Mucosa of rectum (tissue), 2 donors: ENCODE measurements around the gene ANKHD1.

ENCODE experiments used
- H3K27ac ChIP-seq, 2 donors: one replicate each; pipeline ENCODE4 v1.7.0; 2013; ENCODE audit warnings: inconsistent platforms in 2 of 2, low read depth in 2 of 2, low read length in 2 of 2
- H3K27me3 ChIP-seq, 2 donors: one replicate each; pipeline ENCODE4 v1.7.0; 2013; ENCODE audit warnings: low read length in 2 of 2; ENCODE audit not compliant: control insufficient read depth in 2 of 2, insufficient read depth in 2 of 2
- H3K36me3 ChIP-seq, 2 donors: one replicate each; pipeline ENCODE4 v1.7.0; 2013; ENCODE audit warnings: low read length in 2 of 2; ENCODE audit not compliant: control insufficient read depth in 2 of 2, insufficient read depth in 2 of 2
- H3K4me1 ChIP-seq, 2 donors: one replicate each; pipeline ENCODE4 v1.7.0; 2013; ENCODE audit warnings: low read length in 2 of 2, mild to moderate bottlenecking in 1 of 2; ENCODE audit not compliant: control insufficient read depth in 2 of 2, insufficient read depth in 2 of 2
- H3K4me3 ChIP-seq, 2 donors: one replicate each; pipeline ENCODE4 v1.7.0; 2013; ENCODE audit warnings: low read length in 2 of 2
- H3K9ac ChIP-seq, 2 donors: one replicate each; pipeline ENCODE4 v1.7.0; 2013; ENCODE audit warnings: low read length in 2 of 2, low read depth in 1 of 2, mild to moderate bottlenecking in 1 of 2
- H3K9me3 ChIP-seq, 2 donors: one replicate each; pipeline ENCODE4 v1.7.0; 2013; ENCODE audit warnings: low read length in 2 of 2; ENCODE audit not compliant: control insufficient read depth in 2 of 2
- donor health status: healthy.
- donor health status: Normal muscosa, but diverticular disease.

Gene ANKHD1

DNA sequence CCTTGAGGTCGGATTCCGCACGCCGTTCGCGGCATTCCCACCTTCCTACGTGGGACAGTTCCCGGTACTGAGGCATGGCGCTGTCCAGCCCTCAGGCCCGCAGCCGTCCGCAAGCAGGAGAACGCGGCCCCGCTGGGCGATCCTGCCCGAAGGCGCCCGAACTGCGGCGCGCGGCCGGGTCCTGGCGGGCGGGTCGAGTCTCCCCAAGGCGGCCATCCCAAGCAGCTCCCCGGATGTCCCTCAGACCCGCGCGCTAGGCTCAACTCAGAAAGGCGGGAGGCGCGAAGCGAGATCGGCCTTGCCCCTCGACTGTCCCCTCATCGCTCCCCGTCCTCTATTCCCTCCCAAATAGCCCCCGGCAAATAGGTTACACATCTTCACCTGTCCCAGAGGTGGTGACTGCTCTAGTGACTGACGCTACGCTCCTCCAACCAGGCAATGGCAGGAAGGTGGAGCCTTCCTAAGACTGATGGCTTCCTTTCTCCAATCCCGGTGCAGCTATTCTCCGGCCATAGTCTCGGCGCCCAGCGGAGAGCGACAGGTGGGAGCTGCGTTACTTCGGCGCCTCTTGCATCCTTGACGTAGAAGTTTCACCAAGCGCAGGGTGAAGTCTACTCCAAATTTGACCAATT, 787 bp upstream of the ANKHD1 start:
- peak overlapping the region; percentile 94 to 99 for H3K4me3 ChIP-seq
- peak overlapping the region; percentile 93 to 94 for H3K27ac ChIP-seq
- H3K27me3 ChIP-seq = no peaks in the 10 kb centered on the region
- peak overlapping the region; percentile 92 to 95 for H3K9ac ChIP-seq
- no peaks in the 10 kb centered on the region for H3K36me3 ChIP-seq
- peaks cover 18 to 25% of the 10 kb centered on the region in 2 donors for H3K4me1 ChIP-seq
- H3K9me3 ChIP-seq = no peaks in the 10 kb centered on the region

DNA sequence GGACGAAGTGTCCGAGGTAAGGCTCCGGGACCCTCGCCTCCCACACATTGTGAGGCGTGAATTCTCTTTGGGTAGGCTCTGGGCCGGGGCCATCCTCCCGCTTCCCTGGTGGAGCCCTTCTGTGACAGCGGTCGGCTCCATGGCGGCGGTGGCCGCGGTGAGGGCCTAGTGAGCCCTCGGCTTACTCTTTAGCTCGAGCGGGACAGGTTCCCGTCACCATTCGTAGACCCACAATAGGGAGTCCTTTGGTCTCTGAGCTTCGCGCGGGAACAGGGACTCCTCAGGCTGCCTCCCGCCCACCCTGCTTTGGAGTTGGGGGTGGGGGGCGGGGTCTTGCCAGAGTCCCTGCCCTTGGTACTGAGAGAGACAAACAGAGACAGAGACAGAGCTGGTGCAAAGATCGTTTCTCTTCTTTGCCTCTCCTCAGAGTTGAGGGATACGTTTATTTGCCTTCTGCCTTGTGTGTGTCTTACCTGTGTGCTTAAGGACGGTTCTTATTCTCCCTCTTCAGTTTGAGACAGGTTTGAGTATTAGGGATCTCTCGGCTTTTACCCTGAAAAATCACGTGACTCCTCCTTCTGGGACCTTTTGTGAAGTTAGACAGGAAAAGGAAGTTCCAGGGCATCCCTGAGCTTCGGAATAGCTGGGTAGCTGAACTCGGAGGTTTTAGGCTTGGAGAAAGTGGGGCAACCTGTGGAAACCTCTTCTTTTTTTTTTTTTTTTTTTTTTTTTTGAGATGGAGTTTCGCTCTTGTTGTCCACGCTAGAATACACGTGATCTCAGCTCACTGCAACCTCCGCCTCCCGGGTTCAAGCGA, 833 bp downstream of the ANKHD1 start:
- Histone ChIP-seq H3K27me3 (no peaks in the 10 kb centered on the region), H3K4me1 (peaks cover 18 to 25% of the 10 kb centered on the region in 2 donors), H3K27ac (peak overlapping the region; percentile 96 to 98), H3K36me3 (no peaks in the 10 kb centered on the region), H3K9ac (peak overlapping the region; percentile 95 to 96), H3K4me3 (peak overlapping the region; percentile 83 to 97), H3K9me3 (no peaks in the 10 kb centered on the region)

DNA sequence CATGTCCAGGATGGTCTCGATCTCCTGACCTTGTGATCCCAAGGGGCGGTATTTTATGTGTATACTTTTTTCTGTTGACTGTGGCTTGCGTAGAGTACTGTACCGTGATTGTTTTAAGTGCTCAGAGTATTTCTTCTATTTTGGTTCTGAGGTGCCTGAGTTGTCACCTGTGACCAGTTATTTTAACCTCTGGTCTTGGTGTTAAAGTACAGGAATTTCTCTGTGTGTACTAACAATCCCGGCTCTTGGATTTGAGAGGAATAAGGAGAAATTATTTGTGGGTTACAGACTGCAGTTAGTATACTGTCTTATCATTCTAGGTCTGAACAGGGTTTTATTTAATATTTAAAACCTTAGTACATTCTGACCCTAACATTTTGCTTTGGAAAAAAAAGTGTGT, 2.0 kb downstream of the ANKHD1 start:
- Histone ChIP-seq H3K9me3 (no peaks in the 10 kb centered on the region), H3K36me3 (no peaks in the 10 kb centered on the region), H3K27me3 (no peaks in the 10 kb centered on the region), H3K4me1 (peaks cover 18 to 26% of the 10 kb centered on the region in 2 donors), H3K9ac (peak overlapping the region in 1 of 2 donors; percentile 26), H3K27ac (no peak overlapping the region), H3K4me3 (peak overlapping the region; percentile 83 to 97)

DNA sequence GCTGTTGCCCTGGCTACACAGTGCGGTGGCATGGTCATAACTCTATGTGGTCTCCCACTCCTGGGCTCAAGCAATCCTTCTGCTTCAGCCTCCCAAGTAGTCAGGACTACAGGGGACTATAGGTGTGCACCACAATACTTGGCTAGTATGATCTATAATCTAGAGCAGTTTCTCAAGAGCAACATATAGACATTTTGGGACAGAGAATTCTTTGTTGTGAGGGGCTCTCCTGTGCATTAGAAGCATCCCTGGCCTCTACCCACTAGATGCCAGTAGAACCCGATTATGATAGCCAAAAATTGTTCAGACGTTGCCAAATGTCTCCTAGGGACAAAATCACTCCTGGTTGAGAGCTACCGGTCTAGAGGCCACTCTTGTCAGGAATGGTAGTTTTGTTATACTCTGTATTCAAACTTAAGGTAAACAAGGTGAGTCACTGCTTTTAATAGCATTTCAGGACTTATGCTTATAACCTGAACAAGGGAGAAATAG, 7.2 kb downstream of the ANKHD1 start:
- Histone ChIP-seq H3K36me3 (no peaks in the 10 kb centered on the region), H3K4me1 (peaks cover 11 to 13% of the 10 kb centered on the region in 2 donors)

DNA sequence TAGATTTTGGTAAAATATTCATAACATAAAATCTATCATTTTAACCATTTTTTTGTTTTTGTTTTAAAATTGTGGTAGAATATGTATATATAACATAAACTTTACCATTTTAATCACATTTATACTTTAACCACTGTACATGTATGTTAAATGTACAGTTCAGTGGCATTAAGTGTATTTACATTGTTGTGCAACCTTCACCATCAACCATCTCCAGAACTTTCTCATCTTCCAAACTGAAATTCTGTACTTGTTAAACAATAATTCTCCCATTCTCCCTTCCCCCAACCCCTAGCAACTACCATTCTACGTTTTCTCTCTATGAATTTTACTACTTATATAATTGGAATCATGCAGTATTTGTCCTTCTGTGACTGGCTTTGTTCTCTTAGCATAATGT, 11.6 kb downstream of the ANKHD1 start:
- no peaks in the 10 kb centered on the region for H3K36me3 ChIP-seq
- no peak overlapping the region for H3K27ac ChIP-seq
- peaks cover 4 to 5% of the 10 kb centered on the region in 2 donors for H3K4me1 ChIP-seq
- no peak overlapping the region for H3K9ac ChIP-seq
- H3K27me3 ChIP-seq = no peaks in the 10 kb centered on the region
- H3K4me3 ChIP-seq = no peak overlapping the region
- no peaks in the 10 kb centered on the region for H3K9me3 ChIP-seq

More for the DNA sequence above, 7.2 kb downstream of the ANKHD1 start:
- H3K27ac ChIP-seq = no peak overlapping the region
- no peak overlapping the region for H3K9ac ChIP-seq
- no peak overlapping the region for H3K4me3 ChIP-seq
- no peaks in the 10 kb centered on the region for H3K27me3 ChIP-seq
- H3K9me3 ChIP-seq = no peaks in the 10 kb centered on the region

DNA sequence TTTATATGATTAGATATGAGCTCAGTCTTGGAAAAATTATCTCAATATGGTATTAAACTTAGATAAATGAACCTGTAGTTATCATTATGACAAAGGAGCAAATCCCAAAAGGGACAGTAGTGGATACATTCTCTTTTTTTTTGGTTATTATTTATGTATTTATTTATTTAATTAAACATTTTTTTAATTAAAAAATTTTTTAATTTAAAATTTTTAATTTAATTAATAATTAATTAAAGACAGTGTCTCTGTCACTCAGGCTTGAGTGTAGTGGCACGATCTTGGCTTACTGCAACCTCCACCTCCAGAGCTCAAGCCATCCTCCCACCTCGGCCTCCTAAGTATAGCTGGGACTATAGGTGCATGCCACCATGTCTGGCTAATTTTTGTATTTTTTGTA, 15.6 kb downstream of the ANKHD1 start:
- Histone ChIP-seq H3K27ac (no peak overlapping the region), H3K9me3 (no peaks in the 10 kb centered on the region), H3K36me3 (no peaks in the 10 kb centered on the region), H3K4me3 (no peak overlapping the region), H3K4me1 (no peaks in the 10 kb centered on the region), H3K9ac (no peak overlapping the region), H3K27me3 (no peaks in the 10 kb centered on the region)

DNA sequence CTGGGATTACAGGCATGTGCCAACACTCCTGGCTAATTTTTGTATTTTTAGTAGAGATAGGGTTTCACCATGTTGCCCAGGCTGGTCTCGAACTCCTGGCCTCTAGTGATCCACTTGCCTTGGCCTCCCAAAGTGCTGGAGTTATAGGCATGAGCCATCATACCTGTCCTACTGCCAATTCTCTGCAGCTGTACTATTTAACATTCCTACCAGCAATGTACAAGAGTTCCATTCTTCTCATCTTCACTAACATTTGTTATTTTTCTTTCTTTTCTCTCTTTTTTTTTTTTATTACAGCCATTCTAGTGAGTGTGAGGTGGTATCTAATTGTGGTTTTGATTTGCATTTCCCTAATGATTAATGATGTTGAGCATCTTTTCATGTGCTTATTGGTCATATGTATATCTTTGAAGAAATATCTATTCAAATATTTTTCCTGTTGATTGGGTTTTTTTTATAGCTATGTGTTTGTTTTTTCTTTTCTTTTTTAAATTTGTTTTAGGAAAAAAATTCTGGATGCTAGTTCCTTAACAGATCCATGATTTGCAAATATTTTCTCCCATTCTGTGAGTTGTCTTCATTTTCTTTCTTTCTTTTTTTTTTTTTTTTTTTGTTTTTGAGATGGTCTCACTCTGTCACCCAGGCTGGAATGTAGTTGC, 17.4 kb downstream of the ANKHD1 start:
- Histone ChIP-seq H3K27me3 (no peaks in the 10 kb centered on the region), H3K9me3 (no peaks in the 10 kb centered on the region), H3K9ac (no peak overlapping the region), H3K4me1 (no peaks in the 10 kb centered on the region), H3K4me3 (no peak overlapping the region), H3K36me3 (no peaks in the 10 kb centered on the region), H3K27ac (no peak overlapping the region)

DNA sequence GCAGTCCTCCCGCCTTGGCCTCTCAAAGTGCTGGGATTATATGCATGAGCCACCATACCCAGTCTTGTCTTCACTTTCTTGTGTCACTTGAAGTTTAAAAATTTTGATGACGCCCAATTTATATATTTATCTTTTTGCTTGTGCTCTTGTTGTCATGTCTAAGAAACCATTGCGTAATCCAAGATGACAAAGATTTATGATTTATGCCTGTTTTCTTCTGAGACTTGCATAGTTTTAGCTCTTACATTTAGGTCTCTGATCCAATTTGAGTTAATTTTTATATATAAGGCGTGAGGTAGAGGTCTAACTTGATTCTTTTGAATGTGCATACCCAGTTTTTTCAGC, 18.6 kb downstream of the ANKHD1 start:
- H3K27me3 ChIP-seq = no peaks in the 10 kb centered on the region

DNA sequence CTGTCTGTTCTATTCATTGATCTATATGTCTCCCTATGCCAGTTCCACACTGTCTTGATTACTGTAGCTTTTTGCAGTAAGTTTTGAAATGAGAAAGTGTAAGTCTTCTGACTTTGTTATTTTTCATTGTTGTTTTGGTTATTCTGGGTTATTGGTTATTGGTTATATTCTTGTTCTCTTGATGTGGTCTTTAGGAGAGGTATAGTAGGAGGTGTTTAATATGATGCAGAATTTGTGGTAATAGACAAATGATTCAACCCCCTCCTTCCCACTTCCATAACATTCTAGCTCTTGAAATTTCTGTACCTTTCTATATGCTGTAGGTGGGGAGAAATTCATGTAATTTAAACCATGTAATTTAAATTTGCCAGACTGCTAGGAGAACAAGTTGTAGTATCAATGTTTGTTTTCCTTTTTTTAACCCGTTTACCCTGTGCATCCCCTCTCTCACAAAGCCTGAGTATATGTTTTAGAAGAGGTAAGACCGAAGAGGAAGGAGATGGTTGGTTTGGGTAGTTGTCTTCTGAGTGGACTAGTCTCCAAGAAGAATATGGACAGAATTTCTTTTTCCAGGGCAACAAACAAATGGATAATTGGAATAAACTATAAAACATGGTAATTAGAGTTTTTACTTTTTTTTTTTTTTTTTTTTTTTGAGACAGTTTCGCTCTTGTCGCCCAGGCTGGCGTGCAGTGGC, 19.2 kb downstream of the ANKHD1 start:
- H3K4me3 ChIP-seq = no peak overlapping the region
- H3K9ac ChIP-seq = no peak overlapping the region
- H3K36me3 ChIP-seq = no peaks in the 10 kb centered on the region
- no peaks in the 10 kb centered on the region for H3K27me3 ChIP-seq
- no peaks in the 10 kb centered on the region for H3K4me1 ChIP-seq
- no peaks in the 10 kb centered on the region for H3K9me3 ChIP-seq
- no peak overlapping the region for H3K27ac ChIP-seq

More for the DNA sequence above, 18.6 kb downstream of the ANKHD1 start:
- Histone ChIP-seq H3K27ac (no peak overlapping the region), H3K9ac (no peak overlapping the region), H3K4me1 (no peaks in the 10 kb centered on the region), H3K4me3 (no peak overlapping the region), H3K36me3 (no peaks in the 10 kb centered on the region), H3K9me3 (no peaks in the 10 kb centered on the region)
